Measurements from ENCODE around the gene ADAM23.

- TF ChIP-seq POLR2A (IDR thresholded peaks at IDR 0.05) (no peak), EP300 (IDR thresholded peaks at IDR 0.05) (no peak)
- TF ChIP-seq, protein P1, sequence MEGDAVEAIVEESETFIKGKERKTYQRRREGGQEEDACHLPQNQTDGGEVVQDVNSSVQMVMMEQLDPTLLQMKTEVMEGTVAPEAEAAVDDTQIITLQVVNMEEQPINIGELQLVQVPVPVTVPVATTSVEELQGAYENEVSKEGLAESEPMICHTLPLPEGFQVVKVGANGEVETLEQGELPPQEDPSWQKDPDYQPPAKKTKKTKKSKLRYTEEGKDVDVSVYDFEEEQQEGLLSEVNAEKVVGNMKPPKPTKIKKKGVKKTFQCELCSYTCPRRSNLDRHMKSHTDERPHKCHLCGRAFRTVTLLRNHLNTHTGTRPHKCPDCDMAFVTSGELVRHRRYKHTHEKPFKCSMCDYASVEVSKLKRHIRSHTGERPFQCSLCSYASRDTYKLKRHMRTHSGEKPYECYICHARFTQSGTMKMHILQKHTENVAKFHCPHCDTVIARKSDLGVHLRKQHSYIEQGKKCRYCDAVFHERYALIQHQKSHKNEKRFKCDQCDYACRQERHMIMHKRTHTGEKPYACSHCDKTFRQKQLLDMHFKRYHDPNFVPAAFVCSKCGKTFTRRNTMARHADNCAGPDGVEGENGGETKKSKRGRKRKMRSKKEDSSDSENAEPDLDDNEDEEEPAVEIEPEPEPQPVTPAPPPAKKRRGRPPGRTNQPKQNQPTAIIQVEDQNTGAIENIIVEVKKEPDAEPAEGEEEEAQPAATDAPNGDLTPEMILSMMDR (IDR thresholded peaks at IDR 0.05) = no peak
Measured at GRCh38 chr2:206512999-206513398, 69.7 kb downstream of the ADAM23 start.

All from tibial nerve (tissue), 4 donors.